ENCODE results near the gene UTP25. TPM values are rescaled to one million over a fixed set of nuclear protein-coding genes. Genes with fewer than 3 reads are reported as not detected.

UTP25 gene
- polyA plus RNA-seq, 1 experiment, result 8.6 TPM

DNA sequence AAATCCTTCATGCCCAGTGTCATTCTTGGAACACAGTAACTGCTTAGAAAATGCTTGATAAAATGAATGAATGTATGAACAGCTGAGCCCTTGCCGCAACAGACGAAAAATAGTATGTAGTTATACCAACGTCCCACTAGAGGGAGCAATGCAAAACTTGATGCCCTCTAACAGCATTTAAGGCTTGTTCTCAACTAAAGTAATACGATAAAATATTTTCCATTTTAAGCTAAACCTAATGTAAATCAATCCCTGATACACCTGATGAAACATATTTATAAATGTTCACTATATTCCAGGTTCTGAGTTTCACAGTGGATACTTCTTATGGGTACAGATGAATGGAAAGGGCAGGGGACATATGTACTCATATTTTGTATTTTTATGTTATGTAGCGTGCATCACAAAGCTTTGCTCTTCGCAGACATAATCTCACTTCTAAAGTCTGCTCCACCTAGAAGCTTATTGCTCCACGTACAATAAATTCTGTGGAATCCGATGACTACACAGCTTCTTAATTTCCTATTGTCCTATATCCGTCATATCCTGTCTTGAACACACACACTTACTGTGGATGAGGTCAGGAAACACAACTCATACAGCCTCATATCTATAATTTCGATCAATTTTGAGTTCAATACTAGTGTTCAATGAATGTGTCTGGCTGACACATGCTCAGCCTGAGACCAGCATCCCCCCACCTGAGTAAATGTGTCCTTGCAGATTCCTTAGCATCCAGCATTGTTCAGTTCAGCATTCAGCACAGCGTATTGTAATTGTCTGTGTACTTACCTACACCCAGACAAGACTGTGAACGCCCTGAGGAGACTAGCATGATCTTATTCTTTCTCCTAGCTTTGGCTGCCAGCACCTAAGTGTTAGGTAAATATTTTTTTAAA is 4.4 kb upstream of the UTP25 start:
- Histone ChIP-seq H3K4me3 (ENCODE audit: low read depth, low read length) (no peak overlapping the region), H3K9me3 (ENCODE audit: control insufficient read depth, insufficient read depth, low read length) (no peaks in the 10 kb centered on the region), H3K27me3 (ENCODE audit: control insufficient read depth, insufficient read depth, low read length) (no peaks in the 10 kb centered on the region), H3K27ac (ENCODE audit: low read depth, low read length) (no peak overlapping the region)
- ChIA-PET CTCF (interaction anchor here (0.5 to 4.5 kb wide), 76 partner anchors 9 to 576 kb away, joined by 3 to 158 read pairs (median 4); partner anchors contain the start of genes C1orf74 and IRF6), POLR2A (interaction anchor here (1.0 to 1.9 kb wide), 2 partner anchors 9 to 17 kb away, joined by 3 to 5 read pairs; no protein-coding TSS in a partner anchor)
- TF ChIP-seq, protein P1, sequence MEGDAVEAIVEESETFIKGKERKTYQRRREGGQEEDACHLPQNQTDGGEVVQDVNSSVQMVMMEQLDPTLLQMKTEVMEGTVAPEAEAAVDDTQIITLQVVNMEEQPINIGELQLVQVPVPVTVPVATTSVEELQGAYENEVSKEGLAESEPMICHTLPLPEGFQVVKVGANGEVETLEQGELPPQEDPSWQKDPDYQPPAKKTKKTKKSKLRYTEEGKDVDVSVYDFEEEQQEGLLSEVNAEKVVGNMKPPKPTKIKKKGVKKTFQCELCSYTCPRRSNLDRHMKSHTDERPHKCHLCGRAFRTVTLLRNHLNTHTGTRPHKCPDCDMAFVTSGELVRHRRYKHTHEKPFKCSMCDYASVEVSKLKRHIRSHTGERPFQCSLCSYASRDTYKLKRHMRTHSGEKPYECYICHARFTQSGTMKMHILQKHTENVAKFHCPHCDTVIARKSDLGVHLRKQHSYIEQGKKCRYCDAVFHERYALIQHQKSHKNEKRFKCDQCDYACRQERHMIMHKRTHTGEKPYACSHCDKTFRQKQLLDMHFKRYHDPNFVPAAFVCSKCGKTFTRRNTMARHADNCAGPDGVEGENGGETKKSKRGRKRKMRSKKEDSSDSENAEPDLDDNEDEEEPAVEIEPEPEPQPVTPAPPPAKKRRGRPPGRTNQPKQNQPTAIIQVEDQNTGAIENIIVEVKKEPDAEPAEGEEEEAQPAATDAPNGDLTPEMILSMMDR (IDR thresholded peaks at IDR 0.05; ENCODE audit: low read depth, low read length), result peak; percentile 81
- DNase-seq (ENCODE audit: low read depth, low spot score), result no peak

DNA sequence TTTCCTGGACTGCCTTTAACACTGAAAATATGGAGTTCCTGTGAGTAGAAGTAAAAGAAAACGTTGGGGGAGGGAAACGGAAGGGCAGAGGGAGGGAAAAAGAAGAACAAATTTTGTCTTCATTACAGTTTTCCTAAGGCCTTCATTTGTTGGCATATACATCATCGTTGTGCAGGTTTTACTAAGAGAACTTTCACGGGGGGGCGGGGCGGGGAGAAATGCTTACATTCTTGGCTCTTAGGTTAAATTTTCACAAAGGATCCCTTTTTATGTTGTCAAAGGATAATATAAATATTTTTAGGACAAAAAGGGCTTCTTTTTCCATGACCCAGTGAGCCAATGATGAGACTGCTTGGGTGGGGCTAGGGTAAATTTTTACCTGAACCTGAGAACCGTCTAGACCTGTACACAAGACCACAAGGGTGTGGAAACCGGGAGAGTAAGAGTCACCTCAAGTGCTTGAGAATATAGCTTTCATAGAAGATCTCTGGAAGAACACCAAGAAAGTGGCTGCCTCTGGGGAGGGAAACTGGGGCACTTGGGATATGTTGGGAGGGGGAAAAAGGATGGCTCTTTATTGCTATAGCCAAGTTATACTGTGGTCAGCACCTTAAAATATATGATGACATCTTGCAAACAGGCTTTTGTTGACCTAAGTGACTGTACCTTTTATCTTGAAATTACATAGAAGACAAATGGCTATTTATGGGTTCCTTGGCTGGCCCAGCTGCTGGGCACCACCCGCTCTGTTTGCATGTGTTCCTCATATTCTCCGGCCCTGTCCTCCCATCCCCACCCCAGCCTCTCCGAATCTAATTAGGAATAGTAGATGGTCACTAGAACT is 2.0 kb upstream of the UTP25 start:
- TF ChIP-seq, protein P1 (IDR thresholded peaks at IDR 0.05; ENCODE audit: low read depth, low read length), result no peak
- Histone ChIP-seq H3K9me3 (ENCODE audit: control insufficient read depth, insufficient read depth, low read length) (no peaks in the 10 kb centered on the region), H3K4me3 (ENCODE audit: low read depth, low read length) (no peak overlapping the region), H3K27ac (ENCODE audit: low read depth, low read length) (no peak overlapping the region), H3K27me3 (ENCODE audit: control insufficient read depth, insufficient read depth, low read length) (no peaks in the 10 kb centered on the region)
- no peak for DNase-seq (ENCODE audit: low read depth, low spot score)
- ChIA-PET POLR2A (no interaction called here), CTCF (interaction anchor here (0.6 to 4.1 kb wide), 8 partner anchors 13 to 249 kb away, joined by 3 to 44 read pairs (median 7); partner anchors contain the start of gene C1orf74)

DNA sequence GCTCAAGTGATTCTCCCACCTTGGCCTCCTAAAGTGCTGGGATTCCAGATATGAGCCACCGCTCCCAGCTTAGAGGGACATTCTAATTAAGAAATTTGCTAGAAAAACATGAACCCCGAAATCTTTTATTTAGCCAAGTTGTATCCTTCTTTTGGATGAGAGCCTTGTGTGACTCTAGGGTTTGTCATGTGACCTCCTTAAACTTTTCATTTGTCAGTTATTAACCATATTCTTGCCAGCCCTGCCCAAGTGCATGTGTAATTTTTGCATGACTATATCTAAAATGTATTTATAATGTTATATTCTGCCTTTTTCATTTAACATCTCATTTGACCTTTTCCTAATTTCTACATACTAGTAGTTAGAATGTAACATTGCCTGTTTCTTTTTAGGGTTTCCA is 1.9 kb downstream of the UTP25 start:
- no peaks in the 10 kb centered on the region for H3K27me3 ChIP-seq (ENCODE audit: control insufficient read depth, insufficient read depth, low read length)
- ChIA-PET CTCF (interaction anchor here (0.7 kb wide), 1 partner anchor 18 kb away, joined by 3 read pairs; no protein-coding TSS in a partner anchor), POLR2A (no interaction called here)
- TF ChIP-seq, protein P1 (IDR thresholded peaks at IDR 0.05; ENCODE audit: low read depth, low read length), result no peak
- no peak overlapping the region for H3K4me3 ChIP-seq (ENCODE audit: low read depth, low read length)
- H3K27ac ChIP-seq (ENCODE audit: low read depth, low read length), result no peak overlapping the region
- no peak for DNase-seq (ENCODE audit: low read depth, low spot score)
- no peaks in the 10 kb centered on the region for H3K9me3 ChIP-seq (ENCODE audit: control insufficient read depth, insufficient read depth, low read length)

DNA sequence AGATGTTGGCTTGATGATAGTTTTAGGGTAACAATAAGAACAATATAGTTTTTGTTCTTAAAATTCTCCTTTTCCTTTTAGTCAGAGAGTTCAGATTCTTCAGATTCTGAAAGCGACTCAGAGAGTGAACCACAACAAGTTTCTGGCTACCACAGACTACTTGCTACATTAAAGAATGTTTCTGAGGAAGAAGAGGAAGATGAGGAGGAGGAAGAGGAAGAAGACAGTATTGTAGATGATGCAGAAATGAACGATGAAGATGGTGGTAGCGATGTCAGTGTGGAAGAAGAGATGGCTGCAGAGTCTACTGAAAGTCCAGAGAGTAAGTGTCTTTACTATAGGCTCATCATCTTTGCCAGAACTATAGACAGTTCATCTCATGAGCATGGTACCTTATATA is 3.0 kb downstream of the UTP25 start:
- ChIA-PET POLR2A (no interaction called here), CTCF (interaction anchor here (1.0 to 13.0 kb wide), 2 partner anchors 8 to 10 kb away, joined by 3 to 158 read pairs; no protein-coding TSS in a partner anchor)
- TF ChIP-seq, protein P1 (IDR thresholded peaks at IDR 0.05; ENCODE audit: low read depth, low read length), result no peak

More for the DNA sequence above, 3.0 kb downstream of the UTP25 start:
- Histone ChIP-seq H3K9me3 (ENCODE audit: control insufficient read depth, insufficient read depth, low read length) (no peaks in the 10 kb centered on the region), H3K27me3 (ENCODE audit: control insufficient read depth, insufficient read depth, low read length) (no peaks in the 10 kb centered on the region), H3K27ac (ENCODE audit: low read depth, low read length) (no peak overlapping the region), H3K4me3 (ENCODE audit: low read depth, low read length) (no peak overlapping the region)
- DNase-seq (ENCODE audit: low read depth, low spot score), result no peak

Measured in AG04450 (cell line).